Right ventricle myocardium inferior (tissue), 1 donor: ENCODE measurements around the gene RLN3. TPM values are rescaled to one million over a fixed set of nuclear protein-coding genes. Genes with fewer than 3 reads are reported as not detected.
A peak's percentile ranks its signal among the peaks of the same experiment; 100 is the strongest.
"Not testable (repeated sequence)": the region's sequence is repeated elsewhere in the genome, so short reads cannot be mapped to it uniquely, and the experiment has no call there.

Experiments
- ATAC-seq: fragments of 200-7000 bp; cut with Tn5 transposase; one replicate; pipeline ENCODE4 v1.9.1; 2020; ENCODE audit warnings: mild to moderate bottlenecking, moderate library complexity
- DNase-seq: peaks from one replicate; pipeline ENCODE4 v3.0.0; 2021; ENCODE audit errors: missing footprints
- intact Hi-C: fragments of 100-400 bp; cut with DNase I; formaldehyde crosslinking; loops from one replicate; pipeline ENCODE4 v1.11.0; 2022
- total RNA-seq: library from RNA; stranded (reverse); fragmentation: NEBNext Ultra II Directional; extraction: Animal tissue kit (Norgen Biotek cat#: 25700); gene quantifications from one replicate; pipeline ENCODE4 v1.2.1, GENCODE V29; 2021
- donor health status: DM: no; HTN: yes; CAD: no; lungs with severe emphysema.

The RLN3 gene
- total RNA-seq, 1 donor from 2014 or later = not detected

- peak; percentile 33 for ATAC-seq
- intact Hi-C loops = loop anchor here (2.0 kb wide), 1 partner anchor 54 kb away; the partner anchor contains the start of gene DCAF15
- peak; percentile 95 for DNase-seq
Observed at GRCh38 chr19:14006766-14007562, 21.0 kb upstream of the RLN3 start.

- ATAC-seq (no peak), DNase-seq (no peak)
- intact Hi-C loops = no loop called here
Observed at GRCh38 chr19:14012378-14012915, 15.5 kb upstream of the RLN3 start.

DNA sequence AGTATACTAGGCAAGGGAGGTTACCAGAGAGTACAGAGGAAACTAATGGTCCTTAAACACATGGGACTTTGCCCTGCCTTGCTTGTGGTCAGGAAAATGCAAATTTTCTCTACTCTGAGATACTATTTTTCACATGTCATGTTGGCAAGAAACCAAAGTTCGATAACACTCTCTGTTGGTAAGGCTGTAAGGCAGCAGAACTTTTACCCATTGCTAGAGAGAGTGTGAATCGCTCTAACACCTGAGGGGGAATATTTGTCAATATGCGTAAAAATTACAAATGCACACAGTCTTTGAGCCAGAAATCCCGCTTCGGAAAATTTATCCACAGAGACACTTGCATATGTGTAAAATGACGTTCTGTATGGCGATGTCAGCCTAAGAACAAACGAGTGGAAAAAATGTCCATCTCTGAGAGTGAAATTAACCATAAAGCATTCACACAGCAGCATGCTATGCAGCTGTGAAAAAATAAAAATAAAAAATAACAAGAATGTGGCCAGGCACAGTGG, 12.4 kb upstream of the RLN3 start:
- DNase-seq = no peak
- ATAC-seq = no peak
- intact Hi-C loops = no loop called here

- no peak for DNase-seq
- intact Hi-C loops = no loop called here
- no peak for ATAC-seq
Observed at GRCh38 chr19:14019100-14019499, 8.8 kb upstream of the RLN3 start.

GRCh38 chr19:14019739-14020138, 8.2 kb upstream of the RLN3 start:
- ATAC-seq, intact Hi-C loops, DNase-seq: not testable (repeated sequence)

- no peak for ATAC-seq
- no peak for DNase-seq
- intact Hi-C loops = no loop called here
Observed at GRCh38 chr19:14021474-14021873, 6.5 kb upstream of the RLN3 start.

DNA sequence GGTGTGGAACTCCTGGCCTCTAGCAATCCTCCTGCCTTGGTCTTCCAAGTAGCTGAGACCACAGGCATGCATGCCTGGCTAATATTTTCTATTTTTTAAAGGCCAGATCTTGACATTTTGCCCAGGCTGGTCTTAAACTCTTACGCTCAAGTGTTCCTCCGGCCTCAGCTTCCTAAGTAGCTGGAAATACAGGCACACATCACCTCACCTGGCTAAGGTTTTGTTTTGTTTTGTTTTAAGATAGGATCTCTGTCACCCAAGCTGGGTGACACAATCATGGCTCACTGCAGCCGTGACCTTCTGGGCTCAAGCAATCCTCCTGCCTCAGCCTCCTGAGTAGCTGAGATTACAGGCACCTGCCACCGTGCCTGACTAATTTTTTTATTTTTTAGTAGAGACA, 5.5 kb upstream of the RLN3 start:
- intact Hi-C loops = no loop called here
- DNase-seq (no peak), ATAC-seq (no peak)

DNA sequence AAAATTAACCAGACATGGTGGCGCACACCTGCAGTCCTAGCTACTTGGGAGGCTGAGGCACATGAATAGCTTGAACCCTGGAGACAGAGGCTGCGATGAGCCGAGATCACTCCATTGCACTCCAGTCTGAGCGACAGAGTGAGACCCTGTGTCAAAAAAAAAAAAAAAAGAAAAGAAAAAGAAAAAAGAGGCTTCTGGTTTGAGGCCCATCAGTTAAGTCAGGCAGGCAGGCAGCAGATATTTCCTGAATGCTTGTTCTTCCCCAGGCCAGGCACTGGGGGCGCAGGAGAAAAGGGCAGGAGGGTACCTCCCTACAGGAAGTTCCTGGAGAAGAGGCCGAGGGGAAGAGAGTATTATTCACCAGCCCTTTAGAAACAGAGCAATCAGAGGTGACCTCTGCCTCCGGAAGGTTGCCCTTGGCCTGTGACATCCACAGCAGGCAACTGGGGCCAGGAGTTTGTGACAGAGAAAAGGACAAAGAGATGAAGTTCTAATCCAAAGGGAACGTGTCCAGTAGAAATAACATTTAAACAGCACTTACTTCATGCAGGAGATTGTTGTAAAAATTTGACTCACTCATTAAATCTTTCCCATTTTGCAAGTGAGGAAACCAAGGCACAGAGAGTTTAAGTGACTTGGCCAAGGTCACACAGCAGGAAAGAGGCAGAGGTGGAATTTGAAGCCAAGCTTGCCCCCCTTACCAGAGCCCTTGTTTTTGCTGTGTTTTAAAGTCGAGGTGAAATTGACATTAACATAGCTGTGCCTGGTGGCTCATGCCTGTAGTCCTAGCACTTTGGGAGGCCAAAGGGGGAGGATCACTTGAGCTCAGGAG, 4.3 kb upstream of the RLN3 start:
- intact Hi-C loops = no loop called here
- no peak for DNase-seq
- peak; percentile 62 for ATAC-seq

DNA sequence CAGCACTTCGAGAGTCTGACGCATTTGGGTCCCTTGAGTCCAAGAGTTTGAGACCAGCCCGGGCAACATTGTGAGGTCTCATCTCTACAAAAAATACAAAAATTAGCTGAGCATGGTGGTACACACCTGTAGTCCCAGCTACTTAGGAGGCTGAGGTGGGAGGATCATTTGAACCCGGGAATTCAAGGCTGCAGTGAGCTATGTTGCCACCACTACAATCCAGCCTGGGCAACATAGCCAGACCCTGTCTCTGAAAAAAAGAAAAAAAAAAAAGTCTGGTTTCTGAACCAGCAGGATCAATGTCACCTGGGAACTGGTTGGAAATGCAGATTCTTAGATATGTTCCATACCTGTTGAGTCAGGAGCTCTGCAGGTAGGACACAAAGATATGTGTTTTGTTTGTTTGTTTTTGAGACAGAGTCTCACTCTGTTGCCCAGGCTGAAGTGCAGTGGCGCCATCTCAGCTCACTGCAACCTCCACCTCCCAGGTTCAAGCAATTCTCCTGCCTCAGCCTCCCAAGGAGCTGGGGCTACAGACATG, 1.2 kb upstream of the RLN3 start:
- ATAC-seq, intact Hi-C loops, DNase-seq: not testable (repeated sequence)

GRCh38 chr19:14028901-14029300, 953 bp downstream of the RLN3 start:
- ATAC-seq (no peak), DNase-seq (no peak)

GRCh38 chr19:14030997-14031718, 3.2 kb downstream of the RLN3 start:
- DNase-seq = no peak
- intact Hi-C loops = no loop called here
- no peak for ATAC-seq

More at GRCh38 chr19:14028901-14029300, 953 bp downstream of the RLN3 start:
- intact Hi-C loops = no loop called here

DNA sequence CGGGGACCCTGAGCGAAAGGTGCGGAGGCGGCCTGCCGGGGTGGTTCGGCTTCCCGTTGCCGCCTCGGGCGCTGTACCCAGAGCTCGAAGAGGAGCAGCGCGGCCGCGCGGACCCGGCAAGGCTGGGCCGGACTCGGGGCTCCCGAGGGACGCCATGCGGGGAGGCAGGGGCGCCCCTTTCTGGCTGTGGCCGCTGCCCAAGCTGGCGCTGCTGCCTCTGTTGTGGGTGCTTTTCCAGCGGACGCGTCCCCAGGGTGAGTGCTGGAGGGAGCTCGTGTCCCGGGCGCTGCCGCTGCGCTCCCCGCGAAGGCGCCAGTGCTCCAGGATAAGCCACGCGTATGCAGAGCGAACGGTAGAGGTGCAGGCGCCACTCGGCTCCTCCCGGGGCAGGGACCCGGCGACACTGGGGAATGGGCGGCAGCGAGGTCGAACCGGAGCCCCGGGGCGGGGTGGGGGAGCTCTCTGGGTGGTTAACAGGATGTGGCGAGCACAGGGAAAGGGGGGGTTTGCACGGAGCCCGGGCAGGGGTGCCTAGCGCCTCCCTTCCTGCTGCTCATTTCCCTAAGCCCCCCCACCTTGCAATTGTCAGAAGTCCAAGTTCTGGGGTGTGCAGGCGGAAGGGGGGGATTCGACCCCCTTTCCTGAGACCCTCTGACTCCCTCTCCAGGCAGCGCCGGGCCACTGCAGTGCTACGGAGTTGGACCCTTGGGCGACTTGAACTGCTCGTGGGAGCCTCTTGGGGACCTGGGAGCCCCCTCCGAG, 4.0 kb downstream of the RLN3 start, which contains the start of gene IL27RA:
Gene IL27RA (plus strand): TSS at position 44 of the 762 bp plus-strand sequence. CDS start 111 bp downstream, at position 155.
- intact Hi-C loops = no loop called here
- ATAC-seq (peak; percentile 78), DNase-seq (peak; percentile 86)

- intact Hi-C loops = no loop called here
- no peak for DNase-seq
- no peak for ATAC-seq
Observed at GRCh38 chr19:14033946-14034345, 6.0 kb downstream of the RLN3 start.

- ATAC-seq, DNase-seq, intact Hi-C loops: not testable (repeated sequence)
Observed at GRCh38 chr19:14035159-14035558, 7.2 kb downstream of the RLN3 start.

DNA sequence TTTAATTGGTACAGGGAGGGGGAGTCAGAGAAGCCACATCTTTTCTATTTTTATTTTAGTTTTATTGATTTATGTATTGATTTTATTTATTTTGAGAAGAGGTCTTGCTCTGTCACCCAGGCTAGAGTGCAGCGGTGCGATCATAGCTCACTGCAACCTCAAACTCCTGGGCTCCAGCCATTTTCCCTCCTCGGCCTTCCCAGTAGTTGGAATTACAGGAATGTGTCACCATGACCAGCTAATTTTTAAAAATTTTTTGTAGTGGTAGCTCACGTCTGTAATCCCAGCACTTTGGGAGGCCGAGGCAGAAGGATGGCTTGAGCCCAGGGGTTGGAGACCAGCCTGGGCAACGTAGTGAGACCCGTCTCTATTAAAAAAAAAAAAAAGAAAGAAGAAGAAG, 7.8 kb downstream of the RLN3 start:
- DNase-seq = no peak
- intact Hi-C loops = no loop called here
- no peak for ATAC-seq

DNA sequence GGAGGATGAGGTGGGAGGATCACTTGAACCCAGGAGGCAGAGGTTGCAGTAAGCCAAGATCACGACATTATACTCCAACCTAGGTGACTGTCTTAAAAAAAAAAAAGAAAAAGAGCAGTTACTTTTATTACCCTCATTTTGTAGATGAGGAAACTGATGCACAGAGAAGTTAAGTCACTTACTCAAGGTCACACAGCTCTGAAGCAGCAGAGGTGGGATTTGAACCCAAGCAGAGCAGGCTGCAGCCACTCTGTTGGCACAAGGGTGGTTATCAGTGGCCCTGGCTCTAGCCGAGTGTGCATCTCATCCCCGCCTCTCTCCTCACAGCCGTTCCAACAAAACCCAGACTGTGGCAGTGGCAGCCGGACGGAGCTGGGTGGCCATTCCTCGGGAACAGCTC, 11.2 kb downstream of the RLN3 start:
- intact Hi-C loops = no loop called here
- DNase-seq = no peak
- ATAC-seq = no peak
